ENCODE measurements around the gene CPEB2. TPM values are rescaled to one million over a fixed set of nuclear protein-coding genes. Genes with fewer than 3 reads are reported as not detected.
A peak's percentile ranks its signal among the peaks of the same experiment; 100 is the strongest.
"Not testable (repeated sequence)": the region's sequence is repeated elsewhere in the genome, so short reads cannot be mapped to it uniquely, and the experiment has no call there.

Gene CPEB2
- total RNA-seq, 1 donor from 2014 or later: 11.3 TPM

DNA sequence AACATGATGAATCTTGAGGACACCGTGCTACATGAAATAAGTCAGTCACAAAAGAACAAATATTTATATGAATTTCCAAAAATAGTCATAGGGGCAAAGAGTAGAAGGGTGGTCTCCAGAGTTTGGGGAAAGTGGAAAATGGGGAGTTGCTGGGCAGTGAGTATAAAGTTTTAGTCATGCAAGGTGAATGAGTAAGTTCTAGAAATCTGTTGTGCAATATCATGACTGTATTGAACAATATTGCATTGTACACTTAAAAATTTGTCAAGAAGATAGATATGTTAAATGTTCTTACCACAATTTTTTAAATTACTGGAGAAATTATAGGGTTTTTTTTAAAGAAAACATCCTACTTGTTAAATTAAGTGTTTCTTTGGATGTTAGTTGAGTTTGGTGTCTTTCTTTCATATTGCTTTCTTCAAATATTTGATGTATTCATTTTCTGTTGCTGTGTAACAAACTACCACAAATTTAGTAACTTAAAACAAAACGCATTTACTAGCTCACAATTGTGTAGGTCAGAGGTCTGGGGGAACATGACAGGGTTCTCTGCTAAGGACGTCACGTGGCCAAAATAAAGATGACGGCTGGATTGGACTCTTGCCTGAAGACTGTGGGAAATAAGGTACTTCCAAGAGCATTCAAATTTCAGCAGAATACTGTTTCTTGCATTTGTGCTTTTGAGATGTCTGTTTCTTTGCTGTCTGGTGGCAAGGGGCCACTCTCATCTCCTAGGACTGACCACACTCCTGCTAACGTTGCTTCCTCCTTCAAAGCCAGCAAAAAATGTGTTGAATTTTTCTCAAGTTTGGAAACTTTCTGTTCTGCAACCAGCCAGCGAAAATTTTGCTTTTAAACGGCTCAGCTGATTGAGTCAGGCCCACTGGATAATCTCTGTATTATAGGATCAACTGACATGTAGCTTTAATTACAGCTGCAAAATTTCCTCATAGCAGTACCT, 76.7 kb downstream of the CPEB2 start:
- TF ChIP-seq CTCF (IDR thresholded peaks at IDR 0.05; ENCODE audit: insufficient read depth, low read length, severe bottlenecking): no peak
- H3K36me3 ChIP-seq (ENCODE audit: control insufficient read depth, insufficient read depth, low read length): no peaks in the 10 kb centered on the region
- FAIRE-seq (no peak), DNase-seq (ENCODE audit: low read depth) (peak; percentile 79)
- H3K27me3 ChIP-seq (ENCODE audit: control insufficient read depth, insufficient read depth, low read length): no peaks in the 10 kb centered on the region
- no peak overlapping the region for H3K4me3 ChIP-seq (ENCODE audit: low read depth, low read length)

DNA sequence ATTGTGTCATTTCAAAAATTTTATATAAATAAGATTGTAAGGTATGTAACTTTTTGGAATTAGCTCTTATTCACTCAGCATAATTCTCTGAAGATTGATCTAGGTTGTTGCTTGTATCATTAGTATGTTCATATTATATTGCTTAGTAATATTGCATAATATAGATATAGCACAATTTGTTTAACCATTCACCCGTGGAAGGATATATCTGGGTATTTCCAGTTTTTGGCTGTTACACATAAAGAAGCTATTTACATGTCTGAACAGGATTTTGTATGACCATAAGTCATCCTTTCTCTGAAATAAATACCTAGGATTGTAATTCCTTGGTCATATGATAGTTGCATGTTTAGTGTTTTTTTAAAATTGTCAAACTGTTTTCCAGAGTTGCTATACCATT, 82.5 kb downstream of the CPEB2 start:
- no peak for FAIRE-seq

DNA sequence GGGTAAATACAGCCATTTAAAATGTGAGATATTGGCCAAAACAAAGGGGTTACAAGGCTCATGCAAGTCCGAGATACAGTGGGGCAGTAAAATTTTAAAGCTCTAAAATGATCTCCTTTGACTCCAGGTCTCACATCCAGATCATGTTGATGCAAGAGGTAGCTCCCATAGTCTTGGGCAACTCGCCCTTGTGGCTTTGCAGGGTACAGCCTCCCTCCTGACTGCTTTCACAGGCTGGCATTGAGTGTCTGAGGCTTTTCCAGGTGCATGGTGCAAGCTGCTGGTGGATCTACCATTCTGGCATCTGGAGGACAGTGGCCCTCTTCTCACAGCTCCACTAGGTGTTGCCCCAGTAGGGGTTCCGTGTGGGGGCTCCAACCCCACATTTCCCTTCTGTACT, 83.5 kb downstream of the CPEB2 start:
- not testable (repeated sequence) for FAIRE-seq; DNase-seq (ENCODE audit: low read depth); H3K36me3 ChIP-seq (ENCODE audit: control insufficient read depth, insufficient read depth, low read length); H3K27me3 ChIP-seq (ENCODE audit: control insufficient read depth, insufficient read depth, low read length); H3K4me3 ChIP-seq (ENCODE audit: low read depth, low read length)

More for the DNA sequence above, 82.5 kb downstream of the CPEB2 start:
- Histone ChIP-seq H3K36me3 (ENCODE audit: control insufficient read depth, insufficient read depth, low read length) (no peaks in the 10 kb centered on the region), H3K27me3 (ENCODE audit: control insufficient read depth, insufficient read depth, low read length) (no peaks in the 10 kb centered on the region), H3K4me3 (ENCODE audit: low read depth, low read length) (no peak overlapping the region)
- DNase-seq (ENCODE audit: low read depth): peak; percentile 87
- TF ChIP-seq CTCF (IDR thresholded peaks at IDR 0.05; ENCODE audit: insufficient read depth, low read length, severe bottlenecking): no peak

DNA sequence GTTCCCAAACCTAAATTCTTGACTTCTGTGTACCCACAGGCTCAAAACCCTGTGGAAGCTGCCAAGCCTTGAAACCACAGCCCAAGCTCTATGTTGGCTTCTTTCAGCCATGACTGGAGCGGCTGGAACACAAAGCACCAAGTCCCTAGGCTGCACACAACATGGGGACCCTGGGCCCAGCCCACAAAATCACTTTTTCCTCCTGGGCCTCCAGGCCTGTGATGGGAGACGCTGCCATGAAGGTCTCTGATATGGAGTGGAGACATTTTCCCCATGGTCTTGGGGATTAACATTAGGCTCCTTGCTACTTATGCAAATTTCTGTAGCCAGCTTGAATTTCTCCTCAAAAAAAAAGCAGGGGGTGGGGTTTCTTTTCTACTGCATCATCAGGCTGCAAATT, 84.0 kb downstream of the CPEB2 start:
- not testable (repeated sequence) for DNase-seq (ENCODE audit: low read depth); H3K4me3 ChIP-seq (ENCODE audit: low read depth, low read length); FAIRE-seq; H3K36me3 ChIP-seq (ENCODE audit: control insufficient read depth, insufficient read depth, low read length); H3K27me3 ChIP-seq (ENCODE audit: control insufficient read depth, insufficient read depth, low read length)

DNA sequence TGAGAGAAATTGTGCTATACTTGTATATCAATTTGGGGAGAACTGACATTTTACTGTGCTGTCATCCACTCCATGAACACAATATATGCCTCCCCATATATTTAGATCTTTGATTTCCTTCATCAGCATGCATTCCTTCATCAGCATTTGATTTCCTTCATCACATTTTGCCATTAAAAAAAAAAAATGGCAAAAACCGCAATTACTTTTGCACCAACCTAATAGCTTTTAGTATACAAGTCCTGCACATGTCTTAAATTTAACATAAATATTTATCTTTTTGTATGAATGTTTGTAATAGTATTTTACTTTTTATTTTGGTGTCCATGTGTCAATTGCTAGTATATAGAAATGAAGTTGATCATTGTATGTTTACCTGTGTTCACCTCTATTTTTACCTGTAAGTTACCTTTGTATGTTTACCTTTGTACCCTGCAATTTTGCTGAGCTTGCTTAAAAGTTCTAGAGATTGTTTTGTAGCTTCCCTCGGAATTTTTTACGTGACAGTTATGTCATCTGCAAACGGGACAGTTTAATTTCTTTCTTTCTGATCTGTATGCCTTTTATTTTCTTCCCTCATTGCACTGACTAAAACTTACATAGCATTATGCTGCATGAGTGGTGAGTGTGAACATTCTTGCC, 86.2 kb downstream of the CPEB2 start:
- no peak overlapping the region for H3K4me3 ChIP-seq (ENCODE audit: low read depth, low read length)
- FAIRE-seq (no peak), DNase-seq (ENCODE audit: low read depth) (no peak)
- no peaks in the 10 kb centered on the region for H3K36me3 ChIP-seq (ENCODE audit: control insufficient read depth, insufficient read depth, low read length)
- no peaks in the 10 kb centered on the region for H3K27me3 ChIP-seq (ENCODE audit: control insufficient read depth, insufficient read depth, low read length)
- TF ChIP-seq CTCF (IDR thresholded peaks at IDR 0.05; ENCODE audit: insufficient read depth, low read length, severe bottlenecking): no peak

DNA sequence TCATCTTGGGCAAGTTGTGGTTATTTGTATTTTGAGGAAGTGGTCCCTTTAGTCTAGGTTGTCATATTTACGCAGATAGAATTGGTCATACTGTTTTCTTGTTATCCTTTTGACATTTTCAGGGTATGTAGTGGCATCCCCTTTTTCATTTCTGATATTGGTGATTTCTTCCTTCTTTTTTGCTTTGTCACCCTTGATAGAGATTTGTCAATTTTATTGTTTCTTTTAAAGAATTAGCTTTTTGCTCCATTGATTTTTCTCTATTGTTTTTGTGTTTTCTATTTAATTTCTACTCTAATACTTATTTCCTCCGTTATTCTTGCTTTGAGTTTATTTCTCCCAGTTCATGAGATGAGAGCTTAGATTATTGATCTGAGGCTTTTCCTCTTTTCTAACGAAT, 87.7 kb downstream of the CPEB2 start:
- H3K4me3 ChIP-seq (ENCODE audit: low read depth, low read length): no peak overlapping the region
- H3K36me3 ChIP-seq (ENCODE audit: control insufficient read depth, insufficient read depth, low read length): no peaks in the 10 kb centered on the region
- no peak for TF ChIP-seq CTCF (IDR thresholded peaks at IDR 0.05; ENCODE audit: insufficient read depth, low read length, severe bottlenecking)
- FAIRE-seq (no peak), DNase-seq (ENCODE audit: low read depth) (no peak)
- no peaks in the 10 kb centered on the region for H3K27me3 ChIP-seq (ENCODE audit: control insufficient read depth, insufficient read depth, low read length)
